Neural progenitor cell (in vitro differentiated cells): Measurements from ENCODE around the gene RALGAPA1. TPM values are rescaled to one million over a fixed set of nuclear protein-coding genes. Genes with fewer than 3 reads are reported as not detected.
A peak's percentile ranks its signal among the peaks of the same experiment; 100 is the strongest.
"Not testable (repeated sequence)": the region's sequence is repeated elsewhere in the genome, so short reads cannot be mapped to it uniquely, and the experiment has no call there.

Experiments used
- DNase-seq: peaks from one replicate; pipeline ENCODE4 v3.0.0-alpha.2; 2016; ENCODE audit warnings: low spot score
- H2AFZ ChIP-seq: fragments of 200-600 bp; sonication (generic); replicated peaks from 2 replicates; pipeline ENCODE4 v1.6.1; 2016; ENCODE audit warnings: antibody characterized with exemption
- H3F3A ChIP-seq: fragments of 200-600 bp; sonication (generic); 2 replicates; pipeline ENCODE4 v1.6.1; 2016; ENCODE audit warnings: antibody characterized with exemption, low read depth
- H3K27ac ChIP-seq: fragments of 200-600 bp; sonication (generic); 2 replicates; pipeline ENCODE4 v1.5.1; 2016; ENCODE audit warnings: mild to moderate bottlenecking
- H3K27me3 ChIP-seq: fragments of 200-600 bp; sonication (generic); 2 replicates; pipeline ENCODE4 v1.6.1; 2016; ENCODE audit warnings: mild to moderate bottlenecking, moderate library complexity
- H3K36me3 ChIP-seq: fragments of 200-600 bp; sonication (generic); 2 replicates; pipeline ENCODE4 v1.5.1; 2016
- H3K4me1 ChIP-seq: fragments of 200-600 bp; sonication (generic); 2 replicates; pipeline ENCODE4 v1.6.1; 2016; ENCODE audit warnings: mixed run types
- H3K4me2 ChIP-seq: fragments of 200-600 bp; sonication (generic); 2 replicates; pipeline ENCODE4 v1.6.1; 2016
- H3K4me3 ChIP-seq: fragments of 200-600 bp; sonication (generic); 2 replicates; pipeline ENCODE4 v1.5.1; 2016
- H3K79me2 ChIP-seq: fragments of 200-600 bp; sonication (generic); 2 replicates; pipeline ENCODE4 v1.6.1; 2016; ENCODE audit warnings: low read depth
- H3K9ac ChIP-seq: fragments of 200-600 bp; sonication (generic); 2 replicates; pipeline ENCODE4 v1.6.1; 2016
- H3K9me3 ChIP-seq: fragments of 200-600 bp; sonication (generic); 2 replicates; pipeline ENCODE4 v1.5.1; 2016; ENCODE audit warnings: low read depth
- H4K20me1 ChIP-seq: fragments of 200-600 bp; sonication (generic); 2 replicates; pipeline ENCODE4 v1.6.1; 2016; ENCODE audit warnings: low read depth
- H3K27ac Mint-ChIP-seq: 3 replicates; pipeline ENCODE4 v1.8.0; 2021; ENCODE audit warnings: mixed read lengths
- H3K27me3 Mint-ChIP-seq: 2 replicates; pipeline ENCODE4 v1.8.0; 2022; ENCODE audit warnings: low read depth, mild to moderate bottlenecking, inconsistent platforms, moderate library complexity, mixed read lengths; ENCODE audit not compliant: insufficient read depth
- H3K36me3 Mint-ChIP-seq: 3 replicates; pipeline ENCODE4 v1.8.0; 2021; ENCODE audit warnings: mixed read lengths
- H3K4me1 Mint-ChIP-seq: 3 replicates; pipeline ENCODE4 v1.8.0; 2021; ENCODE audit warnings: mixed read lengths
- H3K4me3 Mint-ChIP-seq: 3 replicates; pipeline ENCODE4 v1.8.0; 2021; ENCODE audit warnings: mild to moderate bottlenecking, moderate library complexity, mixed read lengths
- H3K9me3 Mint-ChIP-seq: 3 replicates; pipeline ENCODE4 v1.8.0; 2020; ENCODE audit warnings: mixed read lengths
- EZH2 ChIP-seq: fragments of 200-600 bp; sonication (generic); IDR thresholded peaks from 2 replicates; pipeline ENCODE4 v1.6.1; 2017; ENCODE audit warnings: antibody characterized with exemption, mild to moderate bottlenecking, moderate library complexity
- EZH2phosphoT487 ChIP-seq: fragments of 200-600 bp; sonication (generic); IDR thresholded peaks from 2 replicates; pipeline ENCODE4 v1.6.1; 2017; ENCODE audit warnings: antibody characterized with exemption
- total RNA-seq: library from RNA; depleted of rRNA; stranded (reverse); fragments of >200 nt; gene quantifications from 2 replicates; pipeline ENCODE4 v1.2.3, GENCODE V29; 2015; ENCODE audit warnings: low replicate concordance
- TF ChIP-seq, protein P1 (sequence below): fragments of 200-600 bp; sonication (generic); IDR thresholded peaks from 2 replicates; pipeline ENCODE4 v1.5.1; 2017; ENCODE audit warnings: antibody characterized with exemption, mild to moderate bottlenecking

RALGAPA1 gene
- total RNA-seq, 1 donor from 2014 or later = 31.7 TPM

DNA sequence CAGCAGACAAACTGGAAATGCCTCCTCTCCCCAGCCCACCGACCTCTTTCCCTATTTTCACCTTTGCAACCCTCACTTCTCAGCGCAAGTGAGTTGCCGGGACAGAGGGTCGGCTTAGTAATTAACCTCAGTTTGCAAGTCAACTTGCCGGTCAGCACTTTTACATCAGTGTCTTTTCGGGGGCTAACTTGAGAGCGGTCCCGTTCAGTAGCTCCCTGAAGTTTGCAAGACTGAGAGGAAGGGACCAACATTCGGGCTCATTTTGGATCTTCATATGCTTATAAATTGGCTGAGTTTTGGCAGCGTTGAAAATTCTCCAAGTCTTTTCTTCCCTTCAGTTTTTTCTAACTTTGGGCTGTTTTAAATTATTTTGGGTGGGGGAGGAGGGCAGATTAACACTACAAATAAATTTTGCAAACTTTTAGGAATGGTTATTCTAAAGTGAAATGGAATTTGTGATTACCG lies 17.9 kb upstream of the RALGAPA1 start:
- Histone ChIP-seq H2AFZ (peak overlapping the region; percentile 23), H3K4me3 (peak overlapping the region; percentile 73), H3K27ac (peak overlapping the region; percentile 86), H3K27me3 (no peaks in the 10 kb centered on the region), H3K36me3 (no peaks in the 10 kb centered on the region), H3K4me2 (peak overlapping the region; percentile 80), H3F3A (peaks cover 18% of the 10 kb centered on the region), H3K4me1 (peaks cover 8% of the 10 kb centered on the region), H3K79me2 (peaks cover 36% of the 10 kb centered on the region), H3K9ac (peak overlapping the region; percentile 21), H4K20me1 (no peaks in the 10 kb centered on the region), H3K9me3 (no peaks in the 10 kb centered on the region)
- no peak for TF ChIP-seq EZH2phosphoT487
- no peak for TF ChIP-seq EZH2
- Mint-ChIP-seq H3K9me3 (no peaks in the 10 kb centered on the region), H3K27ac (no peak overlapping the region), H3K36me3 (peaks cover 2% of the 10 kb centered on the region), H3K27me3 (peaks cover 6% of the 10 kb centered on the region), H3K4me1 (peaks cover 13% of the 10 kb centered on the region), H3K4me3 (peak overlapping the region; percentile 87)
- DNase-seq = no peak

DNA sequence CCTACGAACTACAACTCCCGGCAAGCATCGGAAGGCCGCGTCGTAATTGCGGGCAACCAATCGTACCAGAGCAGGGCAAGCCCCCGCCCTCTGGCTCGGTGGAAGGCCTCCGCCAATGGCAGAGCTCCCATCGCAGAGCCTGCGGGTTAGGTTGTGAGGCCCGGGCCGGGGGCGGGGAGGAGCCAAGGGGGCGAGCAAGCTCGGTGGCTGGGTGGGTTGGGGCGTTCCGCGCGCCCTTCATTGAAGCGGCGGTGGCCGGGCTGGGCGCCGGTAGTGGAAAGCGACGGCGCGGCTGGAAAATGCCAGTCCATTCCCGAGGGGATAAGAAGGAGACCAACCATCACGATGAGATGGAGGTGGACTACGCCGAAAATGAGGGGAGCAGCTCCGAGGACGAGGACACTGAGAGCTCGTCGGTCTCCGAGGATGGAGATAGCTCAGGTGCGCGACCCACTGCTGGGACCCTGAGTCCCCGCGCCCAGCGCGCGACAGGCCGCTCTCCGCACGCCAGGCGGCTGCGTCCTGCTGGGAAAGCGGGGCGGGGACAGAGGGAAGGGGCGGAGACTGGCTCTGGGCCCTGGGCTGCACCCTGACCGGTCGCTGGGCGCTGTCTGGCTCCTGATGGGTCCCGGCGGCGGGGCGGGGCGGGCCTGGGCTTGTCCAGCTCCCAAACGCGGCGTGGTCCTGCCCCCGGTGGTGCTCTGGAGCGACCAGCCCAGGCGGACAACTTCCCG lies 17.3 kb upstream of the RALGAPA1 start, which contains the start of gene BRMS1L:
TSS of gene BRMS1L (plus strand) at position 121 of the 734 bp plus-strand sequence. CDS start at position 300, 179 bp downstream.
- no peaks in the 10 kb centered on the region for H3K9me3 Mint-ChIP-seq
- Histone ChIP-seq H3K9me3 (no peaks in the 10 kb centered on the region), H3K79me2 (peaks cover 36% of the 10 kb centered on the region), H3K4me3 (peak within 1 kb of the TSS; percentile 73), H3F3A (peaks cover 18% of the 10 kb centered on the region), H3K27me3 (no peaks in the 10 kb centered on the region), H3K4me1 (peaks cover 8% of the 10 kb centered on the region), H3K27ac (peak within 1 kb of the TSS; percentile 86), H3K36me3 (no peaks in the 10 kb centered on the region), H3K9ac (peak within 1 kb of the TSS; percentile 27), H3K4me2 (peak within 1 kb of the TSS; percentile 80), H4K20me1 (no peaks in the 10 kb centered on the region), H2AFZ (peak within 1 kb of the TSS; percentile 64)
- H3K27ac Mint-ChIP-seq = peak within 1 kb of the TSS; percentile 44
- peak; percentile 99 for DNase-seq
- peak within 1 kb of the TSS; percentile 87 for H3K4me3 Mint-ChIP-seq
- H3K36me3 Mint-ChIP-seq = peaks cover 2% of the 10 kb centered on the region
- no peak for TF ChIP-seq EZH2
- TF ChIP-seq, protein P1, sequence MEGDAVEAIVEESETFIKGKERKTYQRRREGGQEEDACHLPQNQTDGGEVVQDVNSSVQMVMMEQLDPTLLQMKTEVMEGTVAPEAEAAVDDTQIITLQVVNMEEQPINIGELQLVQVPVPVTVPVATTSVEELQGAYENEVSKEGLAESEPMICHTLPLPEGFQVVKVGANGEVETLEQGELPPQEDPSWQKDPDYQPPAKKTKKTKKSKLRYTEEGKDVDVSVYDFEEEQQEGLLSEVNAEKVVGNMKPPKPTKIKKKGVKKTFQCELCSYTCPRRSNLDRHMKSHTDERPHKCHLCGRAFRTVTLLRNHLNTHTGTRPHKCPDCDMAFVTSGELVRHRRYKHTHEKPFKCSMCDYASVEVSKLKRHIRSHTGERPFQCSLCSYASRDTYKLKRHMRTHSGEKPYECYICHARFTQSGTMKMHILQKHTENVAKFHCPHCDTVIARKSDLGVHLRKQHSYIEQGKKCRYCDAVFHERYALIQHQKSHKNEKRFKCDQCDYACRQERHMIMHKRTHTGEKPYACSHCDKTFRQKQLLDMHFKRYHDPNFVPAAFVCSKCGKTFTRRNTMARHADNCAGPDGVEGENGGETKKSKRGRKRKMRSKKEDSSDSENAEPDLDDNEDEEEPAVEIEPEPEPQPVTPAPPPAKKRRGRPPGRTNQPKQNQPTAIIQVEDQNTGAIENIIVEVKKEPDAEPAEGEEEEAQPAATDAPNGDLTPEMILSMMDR = peak; percentile 15
- H3K4me1 Mint-ChIP-seq = peaks cover 13% of the 10 kb centered on the region
- H3K27me3 Mint-ChIP-seq = peaks cover 6% of the 10 kb centered on the region

DNA sequence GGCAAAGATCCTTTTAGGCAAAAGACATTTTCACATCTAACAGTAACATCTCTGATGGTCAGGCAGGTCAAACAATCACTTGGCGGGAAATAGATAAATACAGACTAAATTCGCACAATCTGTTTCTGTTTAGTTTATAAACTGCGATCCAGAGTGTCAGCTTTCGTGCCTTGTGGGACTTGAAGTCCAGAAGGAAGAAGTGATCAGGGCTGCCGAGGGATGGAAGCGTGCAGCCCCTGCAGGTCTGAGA lies 16.8 kb upstream of the RALGAPA1 start:
- TF ChIP-seq, protein P1 = no peak
- no peak for TF ChIP-seq EZH2
- no peak for TF ChIP-seq EZH2phosphoT487
- H3K4me3 Mint-ChIP-seq = peak overlapping the region; percentile 87
- no peaks in the 10 kb centered on the region for H3K27me3 ChIP-seq
- H3K4me1 Mint-ChIP-seq = peaks cover 13% of the 10 kb centered on the region
- peak overlapping the region; percentile 73 for H3K4me3 ChIP-seq
- no peak for DNase-seq
- peaks cover 2% of the 10 kb centered on the region for H3K36me3 Mint-ChIP-seq
- peaks cover 8% of the 10 kb centered on the region for H3K4me1 ChIP-seq
- peak overlapping the region; percentile 44 for H3K27ac Mint-ChIP-seq
- H3K9me3 Mint-ChIP-seq = no peaks in the 10 kb centered on the region
- peak overlapping the region; percentile 64 for H2AFZ ChIP-seq
- H3F3A ChIP-seq = peaks cover 18% of the 10 kb centered on the region
- H3K27ac ChIP-seq = no peak overlapping the region
- H3K9ac ChIP-seq = no peak overlapping the region
- H3K79me2 ChIP-seq = peaks cover 36% of the 10 kb centered on the region
- H3K27me3 Mint-ChIP-seq = peaks cover 6% of the 10 kb centered on the region
- H3K9me3 ChIP-seq = no peaks in the 10 kb centered on the region
- H3K36me3 ChIP-seq = no peaks in the 10 kb centered on the region
- peak overlapping the region; percentile 73 for H3K4me2 ChIP-seq
- H4K20me1 ChIP-seq = no peaks in the 10 kb centered on the region

DNA sequence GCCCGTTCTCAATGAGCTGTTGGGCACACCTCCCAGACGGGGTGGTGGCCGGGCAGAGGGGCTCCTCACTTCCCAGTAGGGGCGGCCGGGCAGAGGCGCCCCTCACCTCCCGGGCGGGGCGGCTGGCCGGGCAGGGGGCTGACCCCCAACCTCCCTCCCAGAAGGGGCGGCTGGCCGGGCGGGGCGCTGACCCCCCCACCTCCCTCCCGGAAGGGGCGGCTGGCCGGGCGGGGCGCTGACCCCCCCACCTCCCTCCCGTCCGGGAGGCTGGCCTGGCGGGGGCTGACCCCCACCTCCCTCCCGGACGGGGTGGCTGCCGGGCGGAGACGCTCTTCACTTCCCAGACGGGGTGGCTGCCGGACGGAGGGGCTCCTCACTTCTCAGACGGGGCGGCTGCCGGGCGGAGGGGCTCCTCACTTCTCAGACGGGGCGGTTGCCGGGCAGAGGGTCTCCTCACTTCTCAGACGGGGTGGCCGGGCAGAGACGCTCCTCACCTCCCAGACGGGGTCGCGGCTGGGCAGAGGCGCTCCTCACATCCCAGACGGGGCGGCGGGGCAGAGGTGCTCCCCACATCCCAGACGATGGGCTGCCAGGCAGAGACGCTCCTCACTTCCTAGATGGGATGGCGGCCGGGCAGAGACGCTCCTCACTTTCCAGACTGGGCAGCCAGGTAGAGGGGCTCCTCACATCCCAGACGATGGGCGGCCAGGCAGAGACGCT lies 15.5 kb upstream of the RALGAPA1 start:
- not testable (repeated sequence) for H3K27me3 Mint-ChIP-seq

More for the DNA sequence above, 15.5 kb upstream of the RALGAPA1 start:
- H4K20me1 ChIP-seq, H3K36me3 ChIP-seq, H3K9me3 ChIP-seq, H3K4me1 ChIP-seq, H3K4me2 ChIP-seq, H3K27ac ChIP-seq, H3K27ac Mint-ChIP-seq, H3K9me3 Mint-ChIP-seq, H2AFZ ChIP-seq, H3K9ac ChIP-seq, DNase-seq, H3K27me3 ChIP-seq, H3K36me3 Mint-ChIP-seq, H3K4me3 Mint-ChIP-seq, H3K4me3 ChIP-seq: not testable (repeated sequence)
- Histone ChIP-seq H3F3A (peaks cover 18% of the 10 kb centered on the region), H3K79me2 (peaks cover 26% of the 10 kb centered on the region)
- H3K4me1 Mint-ChIP-seq = peaks cover 13% of the 10 kb centered on the region
